HEK293 (cell line): ENCODE measurements around the gene CYBRD1.

Experiments used
- CTCF ChIA-PET: fragments of 350-600 bp; formaldehyde crosslinking; extraction: SDS; loops from one replicate; lab custom pipeline; 2021; ENCODE audit warnings: antibody characterized with exemption; lab: Yijun Ruan, JAX
- POLR2A ChIA-PET: fragments of 300-600 bp; formaldehyde crosslinking; extraction: SDS; loops from one replicate; lab custom pipeline; 2020; ENCODE audit warnings: antibody characterized with exemption, inconsistent platforms; lab: Yijun Ruan, JAX
- H3K27ac ChIP-seq: fragments of 200-500 bp; sonication (Bioruptor generic); 2 replicates; pipeline ENCODE4 v1.5.1; 2014; ENCODE audit warnings: low read depth, low read length, control low read depth, inconsistent platforms; ENCODE audit errors: extremely low read depth
- H3K36me3 ChIP-seq, 2 experiments: fragments of 200-500 bp in 1 of 2; sonication (Bioruptor generic) in 1 of 2; 1 replicate in 1 of 2; 2 replicates in 1 of 2; pipeline ENCODE4 v1.5.1; 2014 to 2017; ENCODE audit warnings: inconsistent platforms in 2 of 2, low read length in 2 of 2; ENCODE audit not compliant: control insufficient read depth in 2 of 2, insufficient read depth in 1 of 2
- H3K4me1 ChIP-seq: fragments of 200-500 bp; sonication (Bioruptor generic); 2 replicates; pipeline ENCODE4 v1.5.1; 2014; ENCODE audit warnings: mild to moderate bottlenecking, low read length, inconsistent platforms; ENCODE audit not compliant: control insufficient read depth, insufficient read depth
- H3K4me3 ChIP-seq: 2 replicates; pipeline ENCODE4 v1.5.1; 2011; ENCODE audit warnings: low read depth, mild to moderate bottlenecking, control low read depth, low read length, moderate library complexity
- H3K9me3 ChIP-seq: fragments of 200-500 bp; sonication (Bioruptor generic); 2 replicates; pipeline ENCODE4 v1.5.1; 2014; ENCODE audit warnings: low read depth, low read length, inconsistent platforms; ENCODE audit not compliant: control insufficient read depth, insufficient read depth
- GLI4 ChIP-seq: fragments of 450-650 bp; formaldehyde crosslinking; IDR thresholded peaks from 2 replicates; pipeline ENCODE4 v1.5.1; 2016; ENCODE audit warnings: missing biosample characterization, missing genetic modification characterization
- KLF16 ChIP-seq: fragments of 450-650 bp; formaldehyde crosslinking; IDR thresholded peaks from 2 replicates; pipeline ENCODE4 v1.5.1; 2017; ENCODE audit warnings: missing biosample characterization, missing genetic modification characterization
- OVOL3 ChIP-seq: fragments of 450-650 bp; formaldehyde crosslinking; IDR thresholded peaks from 2 replicates; pipeline ENCODE4 v1.5.1; 2016; ENCODE audit warnings: missing biosample characterization, missing genetic modification characterization
- RBAK ChIP-seq: fragments of 450-650 bp; formaldehyde crosslinking; IDR thresholded peaks from 2 replicates; pipeline ENCODE4 v1.5.1; 2016; ENCODE audit warnings: missing biosample characterization, missing genetic modification characterization
- ZBTB21 ChIP-seq: fragments of 450-650 bp; formaldehyde crosslinking; IDR thresholded peaks from 2 replicates; pipeline ENCODE4 v1.5.1; 2017; ENCODE audit warnings: missing biosample characterization, missing genetic modification characterization
- ZBTB44 ChIP-seq: fragments of 450-650 bp; IDR thresholded peaks from 2 replicates; pipeline ENCODE4 v1.5.1; 2018; ENCODE audit warnings: missing biosample characterization, mild to moderate bottlenecking, missing genetic modification characterization
- ZFP41 ChIP-seq: fragments of 450-650 bp; formaldehyde crosslinking; IDR thresholded peaks from 2 replicates; pipeline ENCODE4 v1.5.1; 2016; ENCODE audit warnings: missing biosample characterization, missing genetic modification characterization, borderline replicate concordance
- ZNF114 ChIP-seq: fragments of 450-650 bp; formaldehyde crosslinking; IDR thresholded peaks from 2 replicates; pipeline ENCODE4 v1.5.0; 2017; ENCODE audit warnings: missing biosample characterization, missing genetic modification characterization
- ZNF140 ChIP-seq: fragments of 450-650 bp; formaldehyde crosslinking; IDR thresholded peaks from 2 replicates; pipeline ENCODE4 v1.5.1; 2016; ENCODE audit warnings: missing biosample characterization, missing genetic modification characterization
- ZNF2 ChIP-seq: fragments of 450-650 bp; formaldehyde crosslinking; IDR thresholded peaks from 2 replicates; pipeline ENCODE4 v1.5.1; 2016; ENCODE audit warnings: missing biosample characterization, missing genetic modification characterization
- ZNF221 ChIP-seq: fragments of 450-650 bp; formaldehyde crosslinking; IDR thresholded peaks from 2 replicates; pipeline ENCODE4 v1.5.1; 2017; ENCODE audit warnings: missing biosample characterization, missing genetic modification characterization, borderline replicate concordance
- ZNF292 ChIP-seq: fragments of 450-650 bp; formaldehyde crosslinking; IDR thresholded peaks from 2 replicates; pipeline ENCODE4 v1.5.1; 2016; ENCODE audit warnings: low read depth, missing biosample characterization, missing genetic modification characterization, borderline replicate concordance
- ZNF302 ChIP-seq: fragments of 450-650 bp; formaldehyde crosslinking; IDR thresholded peaks from 2 replicates; pipeline ENCODE4 v1.5.1; 2016; ENCODE audit warnings: missing biosample characterization, missing genetic modification characterization, low read depth
- ZNF311 ChIP-seq: fragments of 450-650 bp; formaldehyde crosslinking; IDR thresholded peaks from 2 replicates; pipeline ENCODE4 v1.5.1; 2017; ENCODE audit warnings: missing biosample characterization, missing genetic modification characterization, borderline replicate concordance
- ZNF324 ChIP-seq: fragments of 450-650 bp; formaldehyde crosslinking; IDR thresholded peaks from 2 replicates; pipeline ENCODE4 v1.5.1; 2016; ENCODE audit warnings: missing biosample characterization, missing genetic modification characterization
- ZNF354C ChIP-seq: fragments of 450-650 bp; formaldehyde crosslinking; IDR thresholded peaks from 2 replicates; pipeline ENCODE4 v1.5.1; 2016; ENCODE audit warnings: missing biosample characterization, missing genetic modification characterization, low read depth, borderline replicate concordance
- ZNF433 ChIP-seq: fragments of 450-650 bp; formaldehyde crosslinking; IDR thresholded peaks from 2 replicates; pipeline ENCODE4 v1.5.1; 2016; ENCODE audit warnings: missing biosample characterization, missing genetic modification characterization, low read depth
- ZNF677 ChIP-seq: fragments of 450-650 bp; IDR thresholded peaks from 2 replicates; pipeline ENCODE4 v1.5.0; 2018; ENCODE audit warnings: missing biosample characterization, mild to moderate bottlenecking, missing genetic modification characterization, moderate library complexity
- ZNF785 ChIP-seq: fragments of 450-650 bp; formaldehyde crosslinking; IDR thresholded peaks from 2 replicates; pipeline ENCODE4 v1.5.1; 2016; ENCODE audit warnings: missing biosample characterization, missing genetic modification characterization
- TF ChIP-seq, protein P1 (sequence below): fragments of 450-650 bp; formaldehyde crosslinking; IDR thresholded peaks from 2 replicates; pipeline ENCODE4 v1.5.1; 2016; ENCODE audit warnings: missing biosample characterization, missing genetic modification characterization
- TF ChIP-seq, protein P2 (sequence below): fragments of 450-650 bp; formaldehyde crosslinking; conservative IDR thresholded peaks from 2 replicates; pipeline ENCODE4 v1.5.1; 2016; ENCODE audit warnings: low read depth, missing biosample characterization, missing genetic modification characterization

Gene CYBRD1

GRCh38 chr2:171566057-171566456 is 43.8 kb downstream of the CYBRD1 start:
- H3K4me1 ChIP-seq = no peaks in the 10 kb centered on the region
- no peaks in the 10 kb centered on the region for H3K9me3 ChIP-seq
- H3K36me3 ChIP-seq = no peaks in the 10 kb centered on the region
- no peak overlapping the region for H3K4me3 ChIP-seq
- TF ChIP-seq ZNF221 = no peak
- TF ChIP-seq ZNF302 (tag by site-specific recombination) = no peak
- TF ChIP-seq, protein P1, sequence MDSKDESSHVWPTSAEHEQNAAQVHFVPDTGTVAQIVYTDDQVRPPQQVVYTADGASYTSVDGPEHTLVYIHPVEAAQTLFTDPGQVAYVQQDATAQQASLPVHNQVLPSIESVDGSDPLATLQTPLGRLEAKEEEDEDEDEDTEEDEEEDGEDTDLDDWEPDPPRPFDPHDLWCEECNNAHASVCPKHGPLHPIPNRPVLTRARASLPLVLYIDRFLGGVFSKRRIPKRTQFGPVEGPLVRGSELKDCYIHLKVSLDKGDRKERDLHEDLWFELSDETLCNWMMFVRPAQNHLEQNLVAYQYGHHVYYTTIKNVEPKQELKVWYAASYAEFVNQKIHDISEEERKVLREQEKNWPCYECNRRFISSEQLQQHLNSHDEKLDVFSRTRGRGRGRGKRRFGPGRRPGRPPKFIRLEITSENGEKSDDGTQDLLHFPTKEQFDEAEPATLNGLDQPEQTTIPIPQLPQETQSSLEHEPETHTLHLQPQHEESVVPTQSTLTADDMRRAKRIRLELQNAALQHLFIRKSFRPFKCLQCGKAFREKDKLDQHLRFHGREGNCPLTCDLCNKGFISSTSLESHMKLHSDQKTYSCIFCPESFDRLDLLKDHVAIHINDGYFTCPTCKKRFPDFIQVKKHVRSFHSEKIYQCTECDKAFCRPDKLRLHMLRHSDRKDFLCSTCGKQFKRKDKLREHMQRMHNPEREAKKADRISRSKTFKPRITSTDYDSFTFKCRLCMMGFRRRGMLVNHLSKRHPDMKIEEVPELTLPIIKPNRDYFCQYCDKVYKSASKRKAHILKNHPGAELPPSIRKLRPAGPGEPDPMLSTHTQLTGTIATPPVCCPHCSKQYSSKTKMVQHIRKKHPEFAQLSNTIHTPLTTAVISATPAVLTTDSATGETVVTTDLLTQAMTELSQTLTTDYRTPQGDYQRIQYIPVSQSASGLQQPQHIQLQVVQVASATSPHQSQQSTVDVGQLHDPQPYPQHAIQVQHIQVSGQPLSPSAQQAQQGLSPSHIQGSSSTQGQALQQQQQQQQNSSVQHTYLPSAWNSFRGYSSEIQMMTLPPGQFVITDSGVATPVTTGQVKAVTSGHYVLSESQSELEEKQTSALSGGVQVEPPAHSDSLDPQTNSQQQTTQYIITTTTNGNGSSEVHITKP (tag by site-specific recombination) = no peak
- TF ChIP-seq RBAK (tag by site-specific recombination) = no peak
- TF ChIP-seq ZNF677 = no peak
- no peak overlapping the region for H3K27ac ChIP-seq
- CTCF ChIA-PET = interaction anchor here (0.7 to 1.0 kb wide), 3 partner anchors 17 to 592 kb away, joined by 3 to 6 read pairs (median 3); no protein-coding TSS in a partner anchor
- POLR2A ChIA-PET = no interaction called here

DNA sequence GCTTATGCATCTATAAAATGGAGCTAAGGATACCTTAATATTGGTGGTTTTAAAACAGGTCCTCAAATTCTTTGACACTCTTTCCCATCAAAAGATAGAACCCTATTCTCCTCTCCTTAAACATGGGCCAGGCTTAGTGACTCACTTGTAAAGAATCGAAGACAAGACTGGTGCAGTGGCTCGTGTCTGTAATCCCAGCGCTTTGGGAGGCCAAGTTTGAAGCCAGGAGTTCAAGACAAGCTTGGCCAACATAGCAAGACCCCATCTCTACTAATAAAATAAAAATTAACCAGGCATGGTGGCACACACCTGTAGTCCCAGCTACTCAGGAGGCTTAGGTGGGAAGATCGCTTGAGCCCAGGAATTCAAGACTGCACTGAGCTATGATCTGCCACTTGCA is 44.5 kb downstream of the CYBRD1 start:
- TF ChIP-seq ZNF114 (tag by site-specific recombination) (no peak), GLI4 (no peak), ZNF292 (tag by site-specific recombination) (no peak), OVOL3 (no peak), ZNF140 (no peak), ZNF324 (tag by site-specific recombination) (no peak), ZBTB21 (no peak)
- ChIA-PET POLR2A (no interaction called here), CTCF (interaction anchor here (0.7 to 1.3 kb wide), 5 partner anchors 9 to 592 kb away, joined by 3 to 7 read pairs (median 3); no protein-coding TSS in a partner anchor)
- no peak overlapping the region for H3K4me3 ChIP-seq
- no peaks in the 10 kb centered on the region for H3K36me3 ChIP-seq
- no peak overlapping the region for H3K27ac ChIP-seq
- no peaks in the 10 kb centered on the region for H3K9me3 ChIP-seq
- no peaks in the 10 kb centered on the region for H3K4me1 ChIP-seq

- H3K4me3 ChIP-seq = no peak overlapping the region
- ChIA-PET CTCF (interaction anchor here (0.7 to 1.5 kb wide), 5 partner anchors 12 to 161 kb away, joined by 3 to 6 read pairs (median 3); no protein-coding TSS in a partner anchor), POLR2A (no interaction called here)
- no peak overlapping the region for H3K27ac ChIP-seq
- no peaks in the 10 kb centered on the region for H3K9me3 ChIP-seq
- H3K4me1 ChIP-seq = no peaks in the 10 kb centered on the region
- no peaks in the 10 kb centered on the region for H3K36me3 ChIP-seq
- no peak for TF ChIP-seq ZNF311
- TF ChIP-seq, protein P2, sequence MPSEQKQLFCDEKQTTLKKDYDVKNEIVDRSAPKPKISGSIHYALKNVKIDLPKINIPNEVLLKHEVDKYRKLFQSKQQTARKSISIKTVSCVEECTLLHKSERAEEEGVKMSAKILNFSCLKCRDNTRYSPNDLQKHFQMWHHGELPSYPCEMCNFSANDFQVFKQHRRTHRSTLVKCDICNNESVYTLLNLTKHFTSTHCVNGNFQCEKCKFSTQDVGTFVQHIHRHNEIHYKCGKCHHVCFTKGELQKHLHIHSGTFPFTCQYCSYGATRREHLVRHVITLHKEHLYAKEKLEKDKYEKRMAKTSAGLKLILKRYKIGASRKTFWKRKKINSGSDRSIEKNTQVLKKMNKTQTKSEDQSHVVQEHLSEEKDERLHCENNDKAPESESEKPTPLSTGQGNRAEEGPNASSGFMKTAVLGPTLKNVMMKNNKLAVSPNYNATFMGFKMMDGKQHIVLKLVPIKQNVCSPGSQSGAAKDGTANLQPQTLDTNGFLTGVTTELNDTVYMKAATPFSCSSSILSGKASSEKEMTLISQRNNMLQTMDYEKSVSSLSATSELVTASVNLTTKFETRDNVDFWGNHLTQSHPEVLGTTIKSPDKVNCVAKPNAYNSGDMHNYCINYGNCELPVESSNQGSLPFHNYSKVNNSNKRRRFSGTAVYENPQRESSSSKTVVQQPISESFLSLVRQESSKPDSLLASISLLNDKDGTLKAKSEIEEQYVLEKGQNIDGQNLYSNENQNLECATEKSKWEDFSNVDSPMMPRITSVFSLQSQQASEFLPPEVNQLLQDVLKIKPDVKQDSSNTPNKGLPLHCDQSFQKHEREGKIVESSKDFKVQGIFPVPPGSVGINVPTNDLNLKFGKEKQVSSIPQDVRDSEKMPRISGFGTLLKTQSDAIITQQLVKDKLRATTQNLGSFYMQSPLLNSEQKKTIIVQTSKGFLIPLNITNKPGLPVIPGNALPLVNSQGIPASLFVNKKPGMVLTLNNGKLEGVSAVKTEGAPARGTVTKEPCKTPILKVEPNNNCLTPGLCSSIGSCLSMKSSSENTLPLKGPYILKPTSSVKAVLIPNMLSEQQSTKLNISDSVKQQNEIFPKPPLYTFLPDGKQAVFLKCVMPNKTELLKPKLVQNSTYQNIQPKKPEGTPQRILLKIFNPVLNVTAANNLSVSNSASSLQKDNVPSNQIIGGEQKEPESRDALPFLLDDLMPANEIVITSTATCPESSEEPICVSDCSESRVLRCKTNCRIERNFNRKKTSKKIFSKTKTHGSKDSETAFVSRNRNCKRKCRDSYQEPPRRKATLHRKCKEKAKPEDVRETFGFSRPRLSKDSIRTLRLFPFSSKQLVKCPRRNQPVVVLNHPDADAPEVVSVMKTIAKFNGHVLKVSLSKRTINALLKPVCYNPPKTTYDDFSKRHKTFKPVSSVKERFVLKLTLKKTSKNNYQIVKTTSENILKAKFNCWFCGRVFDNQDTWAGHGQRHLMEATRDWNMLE (tag by site-specific recombination) = no peak
- no peak for TF ChIP-seq ZBTB44 (tag by site-specific recombination)
- TF ChIP-seq KLF16 (tag by site-specific recombination) = no peak
- TF ChIP-seq ZNF785 (tag by site-specific recombination) = no peak
- TF ChIP-seq ZNF2 (tag by site-specific recombination) = no peak
- TF ChIP-seq ZFP41 (tag by site-specific recombination) = no peak
- no peak for TF ChIP-seq ZNF433 (tag by site-specific recombination)
- no peak for TF ChIP-seq ZNF354C
Measured at GRCh38 chr2:171568089-171568488, 45.8 kb downstream of the CYBRD1 start.
